Ectodermal cell (in vitro differentiated cells): ENCODE data around the gene MEI1.
"Not testable (repeated sequence)": the region's sequence is repeated elsewhere in the genome, so short reads cannot be mapped to it uniquely, and the experiment has no call there.

Experiments used
- H3K27ac ChIP-seq: 2 replicates; pipeline ENCODE4 v1.7.0; 2013; ENCODE audit warnings: mild to moderate bottlenecking, low read depth, low read length; ENCODE audit not compliant: insufficient read depth, poor library complexity, severe bottlenecking
- H3K27me3 ChIP-seq: 2 replicates; pipeline ENCODE4 v1.7.0; 2013; ENCODE audit warnings: mild to moderate bottlenecking, low read length; ENCODE audit not compliant: insufficient read depth, control insufficient read depth, poor library complexity, severe bottlenecking
- H3K36me3 ChIP-seq: one replicate; pipeline ENCODE4 v1.7.0; 2013; ENCODE audit warnings: low read length; ENCODE audit not compliant: control insufficient read depth, insufficient read depth
- H3K4me1 ChIP-seq: one replicate; pipeline ENCODE4 v1.7.0; 2013; ENCODE audit warnings: low read length; ENCODE audit not compliant: control insufficient read depth, insufficient read depth
- H3K4me3 ChIP-seq: 2 replicates; pipeline ENCODE4 v1.7.0; 2013; ENCODE audit warnings: low read depth, low read length, control low read depth; ENCODE audit not compliant: insufficient read depth
- H3K9me3 ChIP-seq: 2 replicates; pipeline ENCODE4 v1.7.0; 2013; ENCODE audit warnings: mild to moderate bottlenecking, low read length, moderate library complexity; ENCODE audit not compliant: control insufficient read depth
- WGBS, 2 experiments: methylation state at CpG; one replicate each; pipeline ENCODE4 v1.1.7; 2013; ENCODE audit warnings: missing lambda C conversion rate in 2 of 2; 5-methylcytosine and 5-hydroxymethylcytosine counted together

MEI1 gene

DNA sequence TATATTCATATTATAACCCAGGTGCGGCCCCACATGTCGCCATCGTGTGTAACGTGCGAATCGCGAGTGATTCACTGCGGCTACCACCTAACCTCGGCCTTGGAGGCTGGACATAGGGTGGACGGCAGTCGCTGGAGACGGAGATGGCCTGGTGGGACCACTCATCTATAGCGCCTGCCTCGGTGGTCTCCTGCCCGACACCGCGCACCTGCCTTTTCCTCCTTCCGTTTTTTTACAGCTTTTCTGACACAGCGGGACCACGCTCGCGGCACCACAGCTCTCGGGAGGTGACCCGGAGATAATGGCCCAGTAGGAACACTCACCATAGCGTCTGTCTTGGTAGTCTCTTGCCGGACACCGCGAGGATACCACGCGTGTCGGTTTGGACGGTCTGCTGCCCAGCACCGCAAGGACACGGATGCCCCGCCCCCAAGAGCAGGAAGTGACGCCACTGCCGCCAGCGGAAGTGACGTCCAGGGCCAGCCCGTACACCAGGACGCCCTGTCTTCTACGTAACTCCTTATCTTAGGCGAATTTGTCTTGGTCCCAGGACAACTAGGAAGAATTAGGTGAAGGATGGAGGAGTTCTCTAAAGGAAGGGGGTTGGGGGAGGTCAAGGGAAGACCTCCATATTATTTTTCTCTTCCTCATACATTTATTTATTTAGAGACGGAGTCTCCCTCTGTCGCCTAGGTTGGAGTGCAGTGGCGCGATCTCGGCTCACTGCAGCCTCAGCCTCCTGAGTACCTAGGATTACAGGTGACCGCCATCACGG is 17.1 kb upstream of the MEI1 start:
- Histone ChIP-seq H3K4me1 (no peaks in the 10 kb centered on the region), H3K27ac (peak overlapping the region; percentile 42), H3K27me3 (no peaks in the 10 kb centered on the region), H3K4me3 (peak overlapping the region; percentile 51), H3K9me3 (no peaks in the 10 kb centered on the region), H3K36me3 (peaks cover 7% of the 10 kb centered on the region)
- 52% methylated on average over 50 of the region's 50 CpGs for WGBS, 2 experiments

DNA sequence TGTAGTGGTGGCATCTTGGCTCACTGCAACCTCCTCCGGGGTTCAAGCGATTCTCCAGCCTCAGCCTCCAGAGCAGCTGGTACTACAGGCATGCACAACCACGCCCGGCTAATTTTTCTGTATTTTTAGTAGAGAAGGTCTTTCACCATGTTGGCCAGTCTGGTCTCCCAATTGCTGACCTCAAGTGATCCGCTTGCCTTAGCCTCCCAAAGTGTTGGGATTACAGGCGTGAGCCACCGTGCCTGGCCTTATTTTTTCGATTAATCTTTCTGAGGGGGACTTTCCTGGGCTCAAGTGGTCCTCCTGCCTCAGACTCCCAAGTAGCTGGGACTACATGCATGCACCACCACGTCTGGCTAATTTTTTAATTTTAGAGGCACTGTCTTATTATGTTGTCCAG is 16.3 kb upstream of the MEI1 start:
- peaks cover 7% of the 10 kb centered on the region for H3K36me3 ChIP-seq
- H3K4me3 ChIP-seq = peak overlapping the region; percentile 51
- no peaks in the 10 kb centered on the region for H3K27me3 ChIP-seq
- 91 to 93% methylated on average over 9 of the region's 9 CpGs for WGBS, 2 experiments
- no peak overlapping the region for H3K27ac ChIP-seq
- H3K4me1 ChIP-seq = peaks cover 6% of the 10 kb centered on the region
- H3K9me3 ChIP-seq = no peaks in the 10 kb centered on the region

DNA sequence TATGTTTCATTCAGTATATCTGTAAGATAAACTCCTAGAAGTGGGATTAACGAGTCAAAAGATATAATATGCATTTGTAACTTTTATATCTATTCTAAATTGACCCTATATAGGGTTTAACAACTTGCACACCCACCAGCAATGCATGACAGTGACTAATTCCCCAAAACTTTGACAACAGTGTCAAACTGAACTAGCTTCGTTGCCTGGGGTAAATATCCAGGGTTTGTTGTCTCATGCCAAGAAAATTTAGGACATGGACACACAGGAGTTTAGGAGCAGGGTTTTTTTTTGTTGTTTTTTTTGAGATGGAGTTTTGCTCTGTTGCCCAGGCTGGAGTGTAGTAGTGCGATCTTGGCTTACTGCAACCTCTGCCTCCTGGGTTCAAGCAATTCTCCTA is 15.7 kb upstream of the MEI1 start:
- Histone ChIP-seq H3K27me3 (no peaks in the 10 kb centered on the region), H3K4me1 (peaks cover 6% of the 10 kb centered on the region), H3K36me3 (peaks cover 7% of the 10 kb centered on the region), H3K27ac (no peak overlapping the region), H3K9me3 (no peaks in the 10 kb centered on the region), H3K4me3 (no peak overlapping the region)
- 96 to 97% methylated on average over 2 of the region's 3 CpGs for WGBS, 2 experiments

DNA sequence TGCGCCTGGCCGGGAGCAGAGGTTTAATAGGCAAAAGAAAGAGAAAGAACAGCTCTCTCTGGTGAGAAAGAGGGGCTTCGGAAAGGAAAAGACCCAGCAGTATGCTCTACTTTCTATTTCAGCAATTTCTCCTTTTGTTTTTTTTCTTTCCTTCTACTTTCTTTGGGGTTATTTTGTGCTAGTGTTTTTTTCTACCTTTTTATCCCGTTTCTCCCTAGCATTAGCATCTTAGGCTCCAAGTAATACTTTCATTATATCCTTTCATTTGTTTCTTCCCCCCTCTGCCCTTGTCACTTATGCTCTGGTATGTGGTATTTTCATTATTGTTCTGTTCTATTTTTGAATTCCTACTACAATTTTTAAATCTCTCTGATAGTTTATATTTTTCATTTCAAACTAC is 15.1 kb upstream of the MEI1 start:
- Histone ChIP-seq H3K27ac (no peak overlapping the region), H3K4me1 (peaks cover 6% of the 10 kb centered on the region), H3K4me3 (no peak overlapping the region), H3K9me3 (no peaks in the 10 kb centered on the region), H3K36me3 (peaks cover 7% of the 10 kb centered on the region), H3K27me3 (no peaks in the 10 kb centered on the region)
- WGBS, 2 experiments = 76 to 94% methylated on average over 2 to 4 of the region's 4 CpGs

DNA sequence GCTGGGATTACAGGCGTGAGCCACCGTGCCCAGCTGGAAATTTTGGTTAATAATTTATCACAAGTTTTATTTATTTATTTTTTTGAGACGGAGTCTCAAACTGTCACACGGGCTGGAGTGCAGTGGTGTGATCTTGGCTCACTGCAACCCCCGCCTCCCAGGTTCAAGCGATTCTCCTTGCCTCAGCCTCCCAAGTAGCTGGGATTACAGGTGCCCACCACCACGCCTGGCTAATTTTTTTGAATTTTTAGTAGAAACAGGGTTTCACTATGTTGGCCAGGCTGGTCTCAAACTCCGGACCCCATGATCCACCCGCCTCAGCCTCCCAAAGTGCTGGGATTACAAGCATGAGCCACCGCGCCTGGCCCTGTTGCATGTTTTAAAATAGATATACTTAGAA is 12.4 kb upstream of the MEI1 start:
- H3K4me1 ChIP-seq, H3K27ac ChIP-seq, H3K4me3 ChIP-seq, H3K36me3 ChIP-seq, H3K27me3 ChIP-seq, H3K9me3 ChIP-seq: not testable (repeated sequence)
- 94 to 96% methylated on average over 9 to 11 of the region's 11 CpGs for WGBS, 2 experiments

DNA sequence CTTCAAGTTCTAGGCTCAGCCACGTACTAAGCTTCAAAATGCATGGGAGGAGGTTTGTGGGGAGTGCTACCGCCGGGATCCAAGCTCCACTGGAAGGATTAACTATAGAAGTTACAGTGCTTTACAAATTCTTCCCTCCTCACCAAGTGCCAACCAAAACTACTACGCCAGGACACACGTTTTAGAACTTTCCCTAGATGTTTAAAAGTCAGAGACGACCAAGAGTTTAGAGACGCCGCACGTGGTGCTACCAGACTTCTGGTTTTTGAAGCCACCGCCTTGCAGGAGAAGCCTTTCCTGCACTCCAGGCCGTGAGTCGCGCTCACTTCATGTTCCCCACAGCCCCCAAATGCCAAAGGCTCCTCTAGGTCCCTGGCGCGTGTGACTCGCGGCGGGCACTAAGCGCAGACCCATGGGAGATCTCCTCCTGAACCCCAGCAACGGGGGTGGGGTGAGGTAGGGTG is 11.4 kb upstream of the MEI1 start:
- no peaks in the 10 kb centered on the region for H3K9me3 ChIP-seq
- no peaks in the 10 kb centered on the region for H3K27me3 ChIP-seq
- H3K4me1 ChIP-seq = peaks cover 6% of the 10 kb centered on the region
- H3K4me3 ChIP-seq = peak overlapping the region; percentile 97
- peak overlapping the region; percentile 83 for H3K27ac ChIP-seq
- 1 to 2% methylated on average over 18 to 20 of the region's 20 CpGs for WGBS, 2 experiments
- no peaks in the 10 kb centered on the region for H3K36me3 ChIP-seq

DNA sequence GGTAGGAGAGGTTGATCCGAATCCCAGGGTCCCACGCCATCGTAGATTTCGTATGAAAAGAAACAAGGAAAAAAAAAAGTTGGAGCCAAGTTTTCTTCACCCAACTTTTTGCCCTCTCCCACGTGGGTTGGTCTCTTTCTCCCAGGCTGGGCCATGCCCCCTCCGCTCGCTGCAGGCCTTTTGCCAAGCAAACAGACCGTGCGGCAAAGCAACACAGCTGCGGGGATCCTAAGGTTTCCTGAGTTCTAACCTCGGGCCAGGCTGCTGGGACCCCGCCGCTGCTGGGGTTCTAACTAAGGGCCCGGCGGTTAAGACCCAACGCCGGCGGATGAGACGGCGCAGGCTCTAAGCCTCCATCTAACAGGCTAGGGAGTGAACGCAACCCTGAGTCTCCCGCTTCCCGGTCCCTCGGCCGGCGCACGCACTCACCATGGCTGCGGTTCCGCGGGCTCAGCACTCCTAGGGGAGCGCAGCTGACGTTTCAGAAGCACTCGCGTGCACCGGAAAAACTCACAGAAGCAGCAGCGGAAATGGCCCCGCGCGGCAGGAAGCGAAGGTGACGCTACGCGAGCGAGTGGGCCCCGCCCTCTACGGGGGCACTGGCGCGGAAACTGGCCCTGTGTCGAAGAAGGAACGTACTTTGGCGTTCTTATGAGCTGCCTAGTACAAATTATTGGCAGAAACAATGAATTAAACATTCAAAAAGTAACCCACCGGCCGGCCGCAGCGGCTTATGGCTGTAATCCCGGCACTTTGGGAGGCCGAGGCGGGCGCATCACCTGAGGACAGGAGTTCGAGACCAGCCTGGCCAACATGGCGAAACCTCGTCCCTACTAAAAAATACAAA is 10.7 kb upstream of the MEI1 start, which contains the start of gene SNU13:
SNU13 (minus strand) TSS at position 503 of the 847 bp plus-strand sequence; CDS start at position 432, 71 bp downstream.
- Histone ChIP-seq H3K27ac (peak within 1 kb of the TSS; percentile 83), H3K36me3 (no peaks in the 10 kb centered on the region), H3K4me1 (peaks cover 6% of the 10 kb centered on the region), H3K4me3 (peak within 1 kb of the TSS; percentile 97), H3K27me3 (no peaks in the 10 kb centered on the region), H3K9me3 (no peaks in the 10 kb centered on the region)
- 3 to 4% methylated on average over 62 of the region's 62 CpGs for WGBS, 2 experiments

DNA sequence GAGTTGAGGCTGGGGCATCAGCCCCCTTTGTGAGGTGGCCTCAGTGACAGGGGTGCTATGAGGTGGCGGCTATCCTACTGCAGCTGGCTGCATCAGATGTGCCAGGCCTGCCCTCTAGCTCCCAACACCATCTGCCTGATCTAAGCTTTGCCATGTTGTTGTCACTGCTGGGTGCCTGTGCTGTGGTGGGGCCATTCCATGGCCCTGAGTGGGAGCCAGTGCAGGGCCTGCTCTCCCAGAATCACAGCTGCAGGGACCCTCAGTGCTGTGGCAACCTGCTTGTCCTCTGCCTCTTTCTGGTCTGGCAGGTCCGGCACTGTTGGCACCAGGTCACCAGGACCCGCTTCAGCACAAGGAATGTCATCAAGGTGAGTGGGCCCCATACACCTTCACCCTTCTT is 8.8 kb upstream of the MEI1 start:
- Histone ChIP-seq H3K9me3 (no peaks in the 10 kb centered on the region), H3K27me3 (no peaks in the 10 kb centered on the region), H3K4me1 (peaks cover 6% of the 10 kb centered on the region), H3K4me3 (no peak overlapping the region), H3K36me3 (peaks cover 4% of the 10 kb centered on the region), H3K27ac (no peak overlapping the region)
- 92 to 97% methylated on average over 3 of the region's 3 CpGs for WGBS, 2 experiments

DNA sequence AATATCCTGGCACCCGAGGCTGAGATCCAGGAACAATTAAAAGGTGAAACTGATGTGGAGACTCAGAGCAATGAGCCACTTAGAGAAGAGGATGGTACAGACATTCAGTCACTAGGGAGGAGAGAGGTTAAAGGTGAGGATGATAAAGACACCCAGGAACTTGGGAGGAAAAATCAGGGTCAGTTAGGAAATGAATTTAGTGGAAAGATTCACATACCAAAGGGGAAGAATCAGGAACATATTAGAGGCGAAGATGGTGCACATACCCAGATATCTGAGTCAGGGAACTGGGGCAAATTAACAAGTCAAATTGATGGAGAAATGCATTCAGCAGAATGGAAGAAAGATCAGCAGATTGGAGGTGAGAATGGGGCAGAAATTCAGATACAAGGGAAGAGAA is 4.1 kb upstream of the MEI1 start:
- peaks cover 4% of the 10 kb centered on the region for H3K36me3 ChIP-seq
- H3K4me3 ChIP-seq = no peak overlapping the region
- H3K9me3 ChIP-seq = no peaks in the 10 kb centered on the region
- no peak overlapping the region for H3K27ac ChIP-seq
- 93 to 94% methylated on average over 2 of the region's 2 CpGs for WGBS, 2 experiments
- H3K27me3 ChIP-seq = no peaks in the 10 kb centered on the region
- peaks cover 16% of the 10 kb centered on the region for H3K4me1 ChIP-seq

DNA sequence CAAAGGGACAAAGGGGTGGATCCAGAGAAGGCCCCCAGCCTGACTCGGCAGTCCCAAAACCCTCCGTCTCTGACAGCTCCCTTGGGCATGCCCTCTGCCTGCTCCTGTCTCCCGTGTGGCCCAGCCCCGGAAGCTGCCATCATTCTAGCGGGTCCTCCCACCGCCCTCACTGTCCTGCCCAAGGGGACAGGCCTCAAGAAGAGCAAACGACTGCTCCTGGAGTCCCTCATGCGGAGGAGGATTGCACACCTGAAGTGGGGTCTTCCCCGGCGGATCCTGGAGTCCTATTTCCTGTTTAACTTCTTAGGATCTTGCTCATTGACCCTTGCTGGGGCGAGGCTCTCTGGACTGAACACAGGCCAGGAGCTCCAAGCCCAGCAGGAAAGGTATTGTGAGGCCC is 2.6 kb upstream of the MEI1 start:
- Histone ChIP-seq H3K27me3 (no peaks in the 10 kb centered on the region), H3K36me3 (peaks cover 4% of the 10 kb centered on the region), H3K27ac (no peak overlapping the region), H3K9me3 (no peaks in the 10 kb centered on the region), H3K4me3 (no peak overlapping the region), H3K4me1 (peaks cover 16% of the 10 kb centered on the region)
- WGBS, 2 experiments = 86% methylated on average over 11 of the region's 11 CpGs
